Measurements from ENCODE around the gene ARHGEF28.

Gene ARHGEF28

DNA sequence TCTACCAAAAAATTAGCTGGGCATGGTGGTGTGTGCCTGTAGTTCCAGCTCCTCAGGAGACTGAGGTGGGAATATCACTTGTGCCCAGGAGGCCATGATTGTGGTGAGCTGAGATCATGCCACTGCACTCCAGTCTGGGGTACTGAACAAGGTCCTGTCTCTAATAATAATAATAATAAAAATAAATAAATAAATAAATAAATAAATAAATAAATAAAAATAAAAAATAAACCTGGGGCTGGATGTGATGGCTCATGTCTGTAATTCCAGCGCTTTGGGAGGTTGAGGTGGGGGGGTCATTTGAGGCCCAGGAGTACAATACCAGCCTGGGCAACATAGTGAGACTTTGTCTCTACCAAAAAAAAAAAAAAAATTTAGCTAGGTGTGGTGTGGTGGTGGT is 113.7 kb downstream of the ARHGEF28 start:
- no peak overlapping the region for H3K27ac Mint-ChIP-seq
- H3K36me3 Mint-ChIP-seq: no peaks in the 10 kb centered on the region
- no peak for ATAC-seq (ENCODE audit: low read depth)
- H3K4me1 Mint-ChIP-seq: no peaks in the 10 kb centered on the region
- peaks cover 1% of the 10 kb centered on the region for H3K9me3 Mint-ChIP-seq
- H3K27me3 Mint-ChIP-seq: peaks cover 10% of the 10 kb centered on the region
- DNase-seq (ENCODE audit: low spot score in 2 of 2): no peak
- no peak overlapping the region for H3K4me3 Mint-ChIP-seq

- no peak for ATAC-seq (ENCODE audit: low read depth)
- no peak overlapping the region for H3K4me3 Mint-ChIP-seq
- peaks cover 1% of the 10 kb centered on the region for H3K9me3 Mint-ChIP-seq
- H3K27ac Mint-ChIP-seq: no peak overlapping the region
- peaks cover 10% of the 10 kb centered on the region for H3K27me3 Mint-ChIP-seq
- no peaks in the 10 kb centered on the region for H3K36me3 Mint-ChIP-seq
- H3K4me1 Mint-ChIP-seq: no peaks in the 10 kb centered on the region
- DNase-seq (ENCODE audit: low spot score in 2 of 2): no peak
These were observed 114.3 kb downstream of the ARHGEF28 start for GRCh38 chr5:73740274-73740790.

GRCh38 chr5:73743161-73743560 is 117.2 kb downstream of the ARHGEF28 start:
- ATAC-seq (ENCODE audit: low read depth) (no peak), DNase-seq (ENCODE audit: low spot score in 2 of 2) (no peak)
- H3K9me3 Mint-ChIP-seq: peaks cover 3% of the 10 kb centered on the region
- no peaks in the 10 kb centered on the region for H3K4me1 Mint-ChIP-seq
- H3K36me3 Mint-ChIP-seq: no peaks in the 10 kb centered on the region
- no peak overlapping the region for H3K27ac Mint-ChIP-seq
- peaks cover 5% of the 10 kb centered on the region for H3K27me3 Mint-ChIP-seq
- no peak overlapping the region for H3K4me3 Mint-ChIP-seq

DNA sequence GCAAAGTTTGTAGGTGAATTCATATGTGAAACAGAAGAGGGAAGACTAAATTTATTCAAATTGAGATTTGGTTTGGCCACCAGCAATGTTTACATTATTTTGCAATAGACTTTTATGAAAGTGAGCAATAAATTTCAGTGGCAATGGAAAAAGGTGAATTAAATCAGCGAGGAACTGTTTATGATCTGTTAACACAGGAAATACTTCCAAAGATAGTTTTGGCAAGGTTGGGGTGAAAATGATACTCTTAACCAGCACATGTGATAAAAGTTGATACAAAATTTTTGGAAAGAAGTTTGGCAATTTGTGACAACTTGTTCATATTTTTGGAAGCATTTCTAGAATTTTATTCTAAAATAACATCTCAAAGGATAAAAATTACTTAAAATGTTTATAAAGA is 119.8 kb downstream of the ARHGEF28 start:
- Mint-ChIP-seq H3K27me3 (peaks cover 6% of the 10 kb centered on the region), H3K36me3 (no peaks in the 10 kb centered on the region), H3K27ac (no peak overlapping the region), H3K9me3 (peaks cover 3% of the 10 kb centered on the region), H3K4me1 (no peaks in the 10 kb centered on the region), H3K4me3 (no peak overlapping the region)
- DNase-seq (ENCODE audit: low spot score in 2 of 2) (no peak), ATAC-seq (ENCODE audit: low read depth) (no peak)

DNA sequence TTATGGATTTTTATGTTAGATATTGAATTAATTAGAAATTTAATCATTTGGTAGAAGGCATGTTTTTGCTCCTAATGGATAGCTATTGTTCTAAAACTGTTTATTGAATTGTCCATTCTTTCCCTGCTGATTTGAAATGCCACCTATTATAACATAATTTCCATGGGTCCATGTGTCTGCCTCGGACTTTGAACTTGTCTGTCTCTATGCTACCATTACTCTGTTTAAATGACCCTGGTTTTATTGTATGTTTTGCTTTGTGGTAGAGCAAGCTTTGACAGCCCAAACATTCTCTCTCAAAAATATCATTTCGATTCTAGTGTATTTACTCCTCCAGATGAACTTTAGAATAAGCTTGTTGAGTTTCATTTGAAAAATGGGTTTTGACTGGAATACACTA is 120.6 kb downstream of the ARHGEF28 start:
- no peak for DNase-seq (ENCODE audit: low spot score in 2 of 2)
- Mint-ChIP-seq H3K9me3 (peaks cover 3% of the 10 kb centered on the region), H3K4me1 (no peaks in the 10 kb centered on the region), H3K27ac (no peak overlapping the region), H3K27me3 (peaks cover 6% of the 10 kb centered on the region), H3K4me3 (no peak overlapping the region), H3K36me3 (no peaks in the 10 kb centered on the region)
- no peak for ATAC-seq (ENCODE audit: low read depth)

- ATAC-seq (ENCODE audit: low read depth): no peak
- peaks cover 3% of the 10 kb centered on the region for H3K9me3 Mint-ChIP-seq
- no peak overlapping the region for H3K27ac Mint-ChIP-seq
- DNase-seq (ENCODE audit: low spot score in 2 of 2): no peak
- H3K27me3 Mint-ChIP-seq: peaks cover 12% of the 10 kb centered on the region
- no peaks in the 10 kb centered on the region for H3K36me3 Mint-ChIP-seq
- H3K4me1 Mint-ChIP-seq: peaks cover 3% of the 10 kb centered on the region
- no peak overlapping the region for H3K4me3 Mint-ChIP-seq
These were observed 121.8 kb downstream of the ARHGEF28 start for GRCh38 chr5:73747696-73748380.

- peaks cover 3% of the 10 kb centered on the region for H3K9me3 Mint-ChIP-seq
- peaks cover 3% of the 10 kb centered on the region for H3K4me1 Mint-ChIP-seq
- H3K36me3 Mint-ChIP-seq: no peaks in the 10 kb centered on the region
- H3K27me3 Mint-ChIP-seq: peaks cover 12% of the 10 kb centered on the region
- no peak overlapping the region for H3K4me3 Mint-ChIP-seq
- ATAC-seq (ENCODE audit: low read depth) (no peak), DNase-seq (ENCODE audit: low spot score in 2 of 2) (no peak)
- no peak overlapping the region for H3K27ac Mint-ChIP-seq
These were observed 122.8 kb downstream of the ARHGEF28 start for GRCh38 chr5:73748510-73749400.

- Mint-ChIP-seq H3K4me3 (no peak overlapping the region), H3K9me3 (peaks cover 3% of the 10 kb centered on the region), H3K27ac (no peak overlapping the region), H3K36me3 (no peaks in the 10 kb centered on the region), H3K4me1 (peaks cover 3% of the 10 kb centered on the region), H3K27me3 (peaks cover 15% of the 10 kb centered on the region)
- DNase-seq (ENCODE audit: low spot score in 2 of 2): no peak
- no peak for ATAC-seq (ENCODE audit: low read depth)
These were observed 123.7 kb downstream of the ARHGEF28 start for GRCh38 chr5:73749485-73750270.

DNA sequence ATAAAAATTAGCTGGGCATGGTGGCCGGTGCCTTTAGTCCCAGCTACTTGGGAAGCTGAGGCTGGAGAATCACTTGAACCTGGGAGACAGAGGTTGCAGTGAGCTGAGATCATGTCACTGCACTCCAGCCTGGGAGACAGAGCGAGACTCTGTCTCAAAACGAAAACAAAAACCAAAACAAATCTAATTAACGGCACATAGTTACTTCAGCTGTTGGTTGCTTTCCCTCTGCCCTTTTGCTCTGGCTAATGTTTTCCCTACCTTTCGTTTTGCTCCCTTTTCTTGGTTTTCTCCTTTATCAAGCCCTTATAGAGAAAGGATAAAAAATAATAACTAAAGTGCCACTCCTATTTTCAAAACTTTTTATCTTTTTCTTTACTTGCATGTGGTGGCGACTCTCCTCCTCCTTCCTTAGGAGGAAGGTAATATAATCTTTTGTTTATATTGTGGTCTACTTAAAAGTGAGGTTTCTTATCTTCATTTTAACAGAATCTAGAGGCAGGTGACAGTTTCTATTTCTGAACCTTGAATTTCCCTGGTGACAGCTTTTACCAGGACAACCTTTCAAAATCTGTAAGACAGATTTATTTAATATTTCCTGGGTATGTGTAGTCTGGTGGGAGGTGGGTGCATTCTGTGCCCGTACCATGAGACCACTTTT is 125.4 kb downstream of the ARHGEF28 start:
- no peak overlapping the region for H3K27ac Mint-ChIP-seq
- peaks cover 3% of the 10 kb centered on the region for H3K4me1 Mint-ChIP-seq
- H3K9me3 Mint-ChIP-seq: peaks cover 3% of the 10 kb centered on the region
- H3K4me3 Mint-ChIP-seq: no peak overlapping the region
- DNase-seq (ENCODE audit: low spot score in 2 of 2) (no peak), ATAC-seq (ENCODE audit: low read depth) (no peak)
- H3K36me3 Mint-ChIP-seq: no peaks in the 10 kb centered on the region
- H3K27me3 Mint-ChIP-seq: peaks cover 14% of the 10 kb centered on the region

DNA sequence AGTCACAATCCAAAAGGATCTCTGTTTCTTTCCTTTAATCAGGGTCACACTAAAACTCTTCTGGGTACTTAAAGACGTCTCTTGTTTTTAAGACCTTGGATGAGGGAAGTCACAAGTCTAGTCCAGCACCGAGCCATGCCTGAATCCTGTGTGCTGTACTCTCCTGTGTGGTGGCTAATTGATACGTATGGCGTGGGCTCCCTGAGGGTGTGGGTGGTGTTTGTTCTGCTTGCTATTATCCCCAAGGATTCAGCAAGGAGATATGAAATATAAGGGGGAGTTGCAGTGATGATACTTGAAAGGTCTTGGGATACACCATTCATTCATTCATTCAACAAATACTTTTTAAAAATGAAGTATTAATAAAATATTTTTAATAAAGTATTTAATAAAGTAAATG is 128.3 kb downstream of the ARHGEF28 start:
- H3K4me1 Mint-ChIP-seq: peaks cover 3% of the 10 kb centered on the region
- H3K27ac Mint-ChIP-seq: no peak overlapping the region
- H3K9me3 Mint-ChIP-seq: no peaks in the 10 kb centered on the region

GRCh38 chr5:73757416-73757815 is 131.4 kb downstream of the ARHGEF28 start:
- no peak overlapping the region for H3K27ac Mint-ChIP-seq
- peaks cover 8% of the 10 kb centered on the region for H3K27me3 Mint-ChIP-seq
- H3K9me3 Mint-ChIP-seq: no peaks in the 10 kb centered on the region
- no peak for DNase-seq (ENCODE audit: low spot score in 2 of 2)
- H3K4me1 Mint-ChIP-seq: no peaks in the 10 kb centered on the region
- no peak overlapping the region for H3K4me3 Mint-ChIP-seq
- no peaks in the 10 kb centered on the region for H3K36me3 Mint-ChIP-seq
- ATAC-seq (ENCODE audit: low read depth): no peak

More for the DNA sequence above, 128.3 kb downstream of the ARHGEF28 start:
- ATAC-seq (ENCODE audit: low read depth) (no peak), DNase-seq (ENCODE audit: low spot score in 2 of 2) (no peak)
- H3K4me3 Mint-ChIP-seq: no peak overlapping the region
- no peaks in the 10 kb centered on the region for H3K36me3 Mint-ChIP-seq
- peaks cover 13% of the 10 kb centered on the region for H3K27me3 Mint-ChIP-seq

- no peak for ATAC-seq (ENCODE audit: low read depth)
- no peak overlapping the region for H3K4me3 Mint-ChIP-seq
- no peak for DNase-seq (ENCODE audit: low spot score in 2 of 2)
- no peaks in the 10 kb centered on the region for H3K36me3 Mint-ChIP-seq
- no peaks in the 10 kb centered on the region for H3K4me1 Mint-ChIP-seq
- no peak overlapping the region for H3K27ac Mint-ChIP-seq
- peaks cover 1% of the 10 kb centered on the region for H3K27me3 Mint-ChIP-seq
- no peaks in the 10 kb centered on the region for H3K9me3 Mint-ChIP-seq
These were observed 133.8 kb downstream of the ARHGEF28 start for GRCh38 chr5:73759771-73760170.

GRCh38 chr5:73763300-73764032 is 137.5 kb downstream of the ARHGEF28 start:
- Mint-ChIP-seq H3K9me3 (peaks cover 5% of the 10 kb centered on the region), H3K4me1 (no peaks in the 10 kb centered on the region), H3K36me3 (no peaks in the 10 kb centered on the region), H3K27me3 (peaks cover 1% of the 10 kb centered on the region), H3K27ac (no peak overlapping the region), H3K4me3 (no peak overlapping the region)
- DNase-seq (ENCODE audit: low spot score in 2 of 2) (no peak), ATAC-seq (ENCODE audit: low read depth) (no peak)

All from memory B cell (primary cell).